Suppressor macrophage treated with lipopolysaccharide for 4 hours (primary cell): ENCODE data around the gene RAP1GAP2.
"Not testable (repeated sequence)": the region's sequence is repeated elsewhere in the genome, so short reads cannot be mapped to it uniquely, and the experiment has no call there.

Experiments
- DNase-seq: peaks from one replicate; pipeline ENCODE4 v3.0.0-alpha.2; 2020

RAP1GAP2 gene

DNA sequence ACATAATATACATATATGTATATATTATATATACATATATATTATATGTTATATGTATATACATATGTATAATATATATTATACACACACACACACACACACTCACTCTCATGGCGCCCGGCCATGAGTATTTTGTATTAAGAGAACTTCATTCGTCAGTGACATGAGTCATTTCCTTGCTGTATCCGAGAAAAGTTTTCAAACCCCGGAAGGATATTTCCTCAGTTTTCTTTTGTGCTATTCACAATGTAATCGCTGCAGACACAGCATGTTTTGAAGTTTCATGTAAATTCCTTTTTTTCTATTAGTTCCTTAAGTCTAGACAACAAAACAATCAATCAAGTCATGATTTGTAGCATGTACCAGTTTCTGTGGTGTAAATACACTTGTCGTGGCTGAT, 233.9 kb downstream of the RAP1GAP2 start:
- DNase-seq: peak; percentile 76

- not testable (repeated sequence) for DNase-seq
These were observed 234.7 kb downstream of the RAP1GAP2 start for GRCh38 chr17:3030852-3031470.

- DNase-seq: no peak
These were observed 236.3 kb downstream of the RAP1GAP2 start for GRCh38 chr17:3032258-3033247.

DNA sequence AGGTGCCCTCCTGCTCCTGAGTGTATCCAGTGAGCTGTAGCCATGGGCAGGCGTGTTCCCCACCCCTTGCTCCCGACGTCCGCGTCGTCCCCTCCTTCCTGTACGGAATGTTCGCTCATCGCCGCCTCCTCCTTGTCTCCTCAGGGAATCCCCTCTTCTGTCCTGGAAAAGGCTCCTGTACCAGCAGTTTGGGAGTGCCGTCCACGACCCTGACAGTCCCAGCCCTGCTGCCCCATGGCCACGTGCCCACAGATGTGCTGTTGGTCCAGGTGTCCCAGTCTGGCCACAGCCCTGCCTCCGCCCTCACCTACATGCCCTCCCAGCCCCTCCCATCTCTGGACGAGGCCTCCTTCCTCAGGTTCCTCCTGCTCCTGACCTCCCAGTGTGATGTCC, 237.0 kb downstream of the RAP1GAP2 start:
- DNase-seq: no peak

GRCh38 chr17:3033741-3034577, 237.7 kb downstream of the RAP1GAP2 start:
- DNase-seq: no peak

DNA sequence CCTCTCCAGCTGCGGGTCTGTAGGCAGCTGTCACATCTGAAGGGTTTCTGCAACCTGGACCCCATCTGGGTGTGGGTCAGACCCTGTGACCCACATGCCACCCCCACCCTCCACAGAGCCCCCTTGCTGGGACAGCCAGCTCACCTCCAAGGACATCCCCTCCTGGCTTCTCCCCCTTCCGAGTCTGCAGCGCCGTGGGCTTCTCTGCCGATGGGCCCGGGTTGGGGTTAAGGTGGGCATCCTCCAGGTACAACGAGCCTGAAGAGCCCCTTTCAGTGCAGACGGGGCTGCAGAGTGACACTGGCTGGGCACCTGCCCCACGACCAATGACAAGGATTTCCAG, 238.3 kb downstream of the RAP1GAP2 start:
- DNase-seq: no peak

GRCh38 chr17:3035256-3035967, 239.2 kb downstream of the RAP1GAP2 start:
- no peak for DNase-seq

- no peak for DNase-seq
These were observed 239.7 kb downstream of the RAP1GAP2 start for GRCh38 chr17:3035968-3036280.

DNA sequence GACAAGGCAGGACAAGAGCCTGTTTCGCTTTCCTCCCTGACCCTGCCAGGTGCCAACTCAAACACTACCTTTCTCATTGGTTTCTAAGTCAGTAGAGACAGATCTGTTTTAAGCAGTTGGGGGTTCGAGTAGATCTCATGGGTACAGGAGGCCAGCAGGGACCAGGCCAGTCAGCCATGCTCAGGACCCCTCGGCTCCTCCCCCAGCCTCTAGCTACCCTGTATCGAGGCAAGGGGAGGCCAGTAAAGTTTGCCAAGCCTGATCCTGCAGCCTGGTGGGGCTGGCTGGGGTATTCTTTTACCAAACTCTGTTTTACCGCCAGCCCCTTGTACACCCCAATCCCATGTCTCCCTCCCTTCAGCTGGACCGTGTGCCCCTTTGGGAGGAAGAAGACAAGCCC, 240.6 kb downstream of the RAP1GAP2 start:
- DNase-seq: no peak

- no peak for DNase-seq
These were observed 241.0 kb downstream of the RAP1GAP2 start for GRCh38 chr17:3037259-3037658.

DNA sequence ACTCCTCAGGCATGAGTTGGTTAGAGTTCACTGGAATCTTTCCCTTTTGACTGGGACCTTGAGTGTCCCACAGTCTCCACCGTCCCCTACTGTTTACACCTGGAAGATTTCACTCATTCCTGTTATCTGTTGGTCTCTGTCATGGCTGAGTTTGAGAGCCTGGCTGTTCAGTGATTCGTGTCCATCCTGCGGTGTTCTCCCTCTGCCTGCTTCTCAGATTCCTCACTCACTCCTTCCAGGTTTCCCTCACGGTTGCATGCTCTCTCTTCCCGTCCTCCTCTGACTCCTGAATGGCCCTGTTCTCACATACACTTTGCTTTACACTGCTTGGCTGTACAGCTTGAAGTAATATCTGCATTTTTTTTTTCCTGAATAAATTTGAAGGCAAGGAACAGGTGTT, 242.7 kb downstream of the RAP1GAP2 start:
- DNase-seq: no peak

GRCh38 chr17:3039736-3040135, 243.5 kb downstream of the RAP1GAP2 start:
- DNase-seq: peak; percentile 74

GRCh38 chr17:3040882-3041281, 244.6 kb downstream of the RAP1GAP2 start:
- no peak for DNase-seq

- peak; percentile 19 for DNase-seq
These were observed 247.6 kb downstream of the RAP1GAP2 start for GRCh38 chr17:3043737-3044365.

DNA sequence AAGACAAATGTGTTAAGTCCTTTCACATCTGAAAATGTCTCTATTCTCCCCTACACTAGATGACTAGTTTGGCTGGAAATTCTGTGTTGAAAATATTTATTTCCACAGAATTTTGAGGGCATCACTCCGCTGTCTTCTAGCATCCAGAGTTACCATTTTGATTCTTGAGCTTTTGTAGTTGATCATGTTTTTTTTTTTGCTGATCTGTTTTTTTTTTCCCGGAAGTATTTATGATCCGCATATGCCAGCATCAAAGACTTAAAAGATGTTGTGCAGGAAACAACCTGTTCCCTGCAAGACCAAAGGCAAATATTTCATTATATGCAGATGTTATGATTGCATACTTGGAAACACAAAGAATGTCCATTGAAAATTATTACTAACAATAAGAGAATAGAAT, 250.5 kb downstream of the RAP1GAP2 start:
- no peak for DNase-seq

DNA sequence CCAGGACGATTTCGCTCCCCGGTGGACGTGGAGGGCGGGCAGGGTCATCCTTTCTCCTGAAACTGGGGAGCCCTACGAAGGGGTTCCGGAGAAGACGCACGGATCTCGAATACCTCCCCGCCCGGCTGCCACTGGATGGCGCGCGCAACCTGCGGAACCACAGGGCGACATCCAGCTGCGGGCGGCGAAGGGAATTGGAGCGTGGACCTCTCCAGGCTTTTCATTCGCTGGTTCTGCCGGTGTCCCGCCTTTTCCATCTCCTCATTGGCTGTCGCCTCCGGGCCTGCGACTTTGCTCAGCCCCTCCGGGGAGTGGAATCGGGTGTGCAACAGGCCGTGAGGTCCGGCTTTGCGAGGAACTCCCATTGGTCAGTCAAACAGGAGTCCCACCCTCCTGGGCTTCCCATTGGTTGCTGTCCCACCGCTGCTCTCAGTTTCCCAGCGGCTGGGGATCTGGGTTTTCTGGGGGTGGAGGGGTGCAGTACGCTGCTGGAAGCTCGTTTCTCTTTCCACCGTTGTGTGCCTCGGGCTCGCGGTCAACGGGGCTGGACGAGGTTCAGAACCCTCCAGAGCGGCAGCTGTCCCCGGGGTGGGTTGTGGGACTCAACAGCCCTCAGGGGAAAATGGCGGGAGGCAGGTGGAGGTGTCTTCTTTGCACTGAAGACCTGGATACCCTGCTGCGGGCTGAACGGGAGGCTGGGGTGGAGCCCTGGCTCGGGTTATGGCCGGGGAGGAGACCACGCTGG, 252.7 kb downstream of the RAP1GAP2 start:
- DNase-seq: peak; percentile 98

- DNase-seq: no peak
These were observed 253.6 kb downstream of the RAP1GAP2 start for GRCh38 chr17:3049705-3050295.

- not testable (repeated sequence) for DNase-seq
These were observed 258.6 kb downstream of the RAP1GAP2 start for GRCh38 chr17:3054868-3055267.

DNA sequence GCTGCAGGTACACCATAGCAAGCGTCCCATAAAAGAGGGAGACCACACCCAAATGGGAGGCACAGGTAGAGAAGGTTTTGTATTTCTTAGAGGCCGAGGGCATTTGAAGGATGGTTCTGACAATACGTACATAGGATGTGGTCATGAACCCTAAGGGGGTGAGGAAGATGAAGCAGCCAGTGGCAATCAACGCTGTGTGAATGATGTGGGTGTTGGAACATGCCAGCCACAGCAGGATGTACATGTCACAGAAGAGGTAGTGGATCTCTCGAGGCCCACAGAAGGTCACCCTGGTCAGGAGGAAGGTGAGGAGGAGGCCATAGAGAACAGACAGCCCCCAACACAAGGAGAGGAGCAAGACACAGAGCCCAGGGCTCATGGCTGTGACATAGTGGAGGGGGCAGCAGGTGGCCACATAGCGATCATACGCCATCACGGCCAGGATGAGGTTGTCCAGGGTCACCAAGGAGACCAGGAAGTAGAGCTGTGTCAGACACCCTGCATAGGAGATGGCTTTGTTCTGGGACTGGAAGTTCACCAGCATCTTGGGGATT, 266.7 kb downstream of the RAP1GAP2 start:
- DNase-seq: not testable (repeated sequence)

GRCh38 chr17:3063507-3063906, 267.3 kb downstream of the RAP1GAP2 start, which contains the start of gene OR1D5:
Gene OR1D5 (minus strand): TSS chr17:3063607. CDS start chr17:3063607, 0 bp downstream.
- not testable (repeated sequence) for DNase-seq

DNA sequence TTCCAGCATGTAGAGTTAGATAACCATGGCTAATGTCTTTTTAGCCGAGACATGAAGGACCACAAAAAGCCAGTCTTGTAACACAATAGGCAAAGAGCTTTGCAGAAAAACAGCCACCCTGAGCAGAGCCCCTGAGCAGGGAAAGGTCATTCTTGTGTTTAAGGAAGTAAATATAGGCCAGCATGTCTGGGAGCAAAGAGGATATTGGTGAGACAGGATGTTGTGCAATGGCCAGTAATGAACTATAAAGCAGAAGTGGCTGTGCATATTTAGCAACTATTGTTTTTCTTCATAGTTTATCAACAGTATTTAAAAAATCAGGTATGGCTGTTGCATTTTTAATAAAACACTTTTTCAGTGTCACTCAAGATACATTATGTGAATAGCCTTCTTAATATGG, 269.0 kb downstream of the RAP1GAP2 start:
- DNase-seq: peak; percentile 59
